ENCODE data around the gene CBR3. TPM values are rescaled to one million over a fixed set of nuclear protein-coding genes. Genes with fewer than 3 reads are reported as not detected.

Gene CBR3
- total and polyA plus RNA-seq, 2 experiments from 2014 or later = 4.6 to 8.7 TPM

GRCh38 chr21:36126208-36126565 lies 8.7 kb upstream of the CBR3 start (continued):
- no peak for TF ChIP-seq ZNF331 (CRISPR knock-in tag; IDR thresholded peaks at IDR 0.05; ENCODE audit: low read depth)

DNA sequence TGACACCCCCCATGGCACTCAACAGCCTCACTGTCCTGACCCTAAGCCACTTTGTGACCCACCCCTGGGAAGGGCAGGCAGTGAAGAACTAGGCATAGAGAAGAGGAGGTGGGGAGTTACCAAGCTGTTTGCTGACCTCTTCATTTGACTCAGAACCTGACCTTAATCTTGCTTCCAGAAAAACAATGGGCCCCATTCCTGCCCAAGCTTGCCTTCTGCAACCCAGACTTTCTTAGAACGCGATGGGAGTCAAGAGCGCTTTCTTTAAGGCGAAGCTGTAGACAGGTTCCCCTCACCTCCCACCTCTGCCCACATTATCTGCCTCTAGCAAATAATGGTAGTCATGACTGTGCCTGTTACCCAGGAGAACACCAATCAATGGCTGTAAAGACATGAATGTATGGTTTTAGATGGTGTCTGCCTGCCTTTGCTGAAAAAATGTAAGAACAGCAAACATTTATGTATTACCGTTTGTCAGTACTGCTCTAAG lies 8.2 kb upstream of the CBR3 start:
- H3K9me3 Mint-ChIP-seq = no peaks in the 10 kb centered on the region

More for the DNA sequence above, 8.2 kb upstream of the CBR3 start:
- H3K4me1 Mint-ChIP-seq = peaks cover 26% of the 10 kb centered on the region
- no peak overlapping the region for H3K4me3 Mint-ChIP-seq
- no peaks in the 10 kb centered on the region for H4K20me1 ChIP-seq (replicated peaks; ENCODE audit: insufficient read depth)
- peaks cover 4% of the 10 kb centered on the region; the same call in 1 of the 2 replicates for H3F3A ChIP-seq (replicated peaks; ENCODE audit: low read depth)
- 0 out of 2 replicates have a peak overlapping the region, but pooled peaks have one; percentile 52 for H2AFZ ChIP-seq
- TF ChIP-seq, protein P1, sequence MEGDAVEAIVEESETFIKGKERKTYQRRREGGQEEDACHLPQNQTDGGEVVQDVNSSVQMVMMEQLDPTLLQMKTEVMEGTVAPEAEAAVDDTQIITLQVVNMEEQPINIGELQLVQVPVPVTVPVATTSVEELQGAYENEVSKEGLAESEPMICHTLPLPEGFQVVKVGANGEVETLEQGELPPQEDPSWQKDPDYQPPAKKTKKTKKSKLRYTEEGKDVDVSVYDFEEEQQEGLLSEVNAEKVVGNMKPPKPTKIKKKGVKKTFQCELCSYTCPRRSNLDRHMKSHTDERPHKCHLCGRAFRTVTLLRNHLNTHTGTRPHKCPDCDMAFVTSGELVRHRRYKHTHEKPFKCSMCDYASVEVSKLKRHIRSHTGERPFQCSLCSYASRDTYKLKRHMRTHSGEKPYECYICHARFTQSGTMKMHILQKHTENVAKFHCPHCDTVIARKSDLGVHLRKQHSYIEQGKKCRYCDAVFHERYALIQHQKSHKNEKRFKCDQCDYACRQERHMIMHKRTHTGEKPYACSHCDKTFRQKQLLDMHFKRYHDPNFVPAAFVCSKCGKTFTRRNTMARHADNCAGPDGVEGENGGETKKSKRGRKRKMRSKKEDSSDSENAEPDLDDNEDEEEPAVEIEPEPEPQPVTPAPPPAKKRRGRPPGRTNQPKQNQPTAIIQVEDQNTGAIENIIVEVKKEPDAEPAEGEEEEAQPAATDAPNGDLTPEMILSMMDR (conservative IDR thresholded peaks at IDR 0.05; ENCODE audit: low read depth in 2 of 2) = no peak
- TF ChIP-seq ZNF114 (CRISPR knock-in tag; IDR thresholded peaks at IDR 0.05) (no peak), CREB1 (CRISPR knock-in tag; IDR thresholded peaks at IDR 0.05; ENCODE audit: low read depth) (no peak), EZH2 (IDR thresholded peaks at IDR 0.05; ENCODE audit: low read depth, unreplicated experiment) (no peak), POLR2AphosphoS5 (IDR thresholded peaks at IDR 0.05; ENCODE audit: low read depth) (no peak), JUNB (IDR thresholded peaks at IDR 0.05; ENCODE audit: unreplicated experiment) (no peak), EZH2phosphoT487 (IDR thresholded peaks at IDR 0.05; ENCODE audit: unreplicated experiment) (no peak), ETS1 (IDR thresholded peaks at IDR 0.05) (no peak), NANOG (IDR thresholded peaks at IDR 0.05; ENCODE audit: borderline replicate concordance) (no peak), ZNF331 (CRISPR knock-in tag; IDR thresholded peaks at IDR 0.05; ENCODE audit: low read depth) (no peak), STAT1 (IDR thresholded peaks at IDR 0.05; ENCODE audit: unreplicated experiment) (no peak)
- TF ChIP-seq, protein P2, sequence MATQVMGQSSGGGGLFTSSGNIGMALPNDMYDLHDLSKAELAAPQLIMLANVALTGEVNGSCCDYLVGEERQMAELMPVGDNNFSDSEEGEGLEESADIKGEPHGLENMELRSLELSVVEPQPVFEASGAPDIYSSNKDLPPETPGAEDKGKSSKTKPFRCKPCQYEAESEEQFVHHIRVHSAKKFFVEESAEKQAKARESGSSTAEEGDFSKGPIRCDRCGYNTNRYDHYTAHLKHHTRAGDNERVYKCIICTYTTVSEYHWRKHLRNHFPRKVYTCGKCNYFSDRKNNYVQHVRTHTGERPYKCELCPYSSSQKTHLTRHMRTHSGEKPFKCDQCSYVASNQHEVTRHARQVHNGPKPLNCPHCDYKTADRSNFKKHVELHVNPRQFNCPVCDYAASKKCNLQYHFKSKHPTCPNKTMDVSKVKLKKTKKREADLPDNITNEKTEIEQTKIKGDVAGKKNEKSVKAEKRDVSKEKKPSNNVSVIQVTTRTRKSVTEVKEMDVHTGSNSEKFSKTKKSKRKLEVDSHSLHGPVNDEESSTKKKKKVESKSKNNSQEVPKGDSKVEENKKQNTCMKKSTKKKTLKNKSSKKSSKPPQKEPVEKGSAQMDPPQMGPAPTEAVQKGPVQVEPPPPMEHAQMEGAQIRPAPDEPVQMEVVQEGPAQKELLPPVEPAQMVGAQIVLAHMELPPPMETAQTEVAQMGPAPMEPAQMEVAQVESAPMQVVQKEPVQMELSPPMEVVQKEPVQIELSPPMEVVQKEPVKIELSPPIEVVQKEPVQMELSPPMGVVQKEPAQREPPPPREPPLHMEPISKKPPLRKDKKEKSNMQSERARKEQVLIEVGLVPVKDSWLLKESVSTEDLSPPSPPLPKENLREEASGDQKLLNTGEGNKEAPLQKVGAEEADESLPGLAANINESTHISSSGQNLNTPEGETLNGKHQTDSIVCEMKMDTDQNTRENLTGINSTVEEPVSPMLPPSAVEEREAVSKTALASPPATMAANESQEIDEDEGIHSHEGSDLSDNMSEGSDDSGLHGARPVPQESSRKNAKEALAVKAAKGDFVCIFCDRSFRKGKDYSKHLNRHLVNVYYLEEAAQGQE (IDR thresholded peaks at IDR 0.05; ENCODE audit: unreplicated experiment) = no peak
- TF ChIP-seq, protein P3, sequence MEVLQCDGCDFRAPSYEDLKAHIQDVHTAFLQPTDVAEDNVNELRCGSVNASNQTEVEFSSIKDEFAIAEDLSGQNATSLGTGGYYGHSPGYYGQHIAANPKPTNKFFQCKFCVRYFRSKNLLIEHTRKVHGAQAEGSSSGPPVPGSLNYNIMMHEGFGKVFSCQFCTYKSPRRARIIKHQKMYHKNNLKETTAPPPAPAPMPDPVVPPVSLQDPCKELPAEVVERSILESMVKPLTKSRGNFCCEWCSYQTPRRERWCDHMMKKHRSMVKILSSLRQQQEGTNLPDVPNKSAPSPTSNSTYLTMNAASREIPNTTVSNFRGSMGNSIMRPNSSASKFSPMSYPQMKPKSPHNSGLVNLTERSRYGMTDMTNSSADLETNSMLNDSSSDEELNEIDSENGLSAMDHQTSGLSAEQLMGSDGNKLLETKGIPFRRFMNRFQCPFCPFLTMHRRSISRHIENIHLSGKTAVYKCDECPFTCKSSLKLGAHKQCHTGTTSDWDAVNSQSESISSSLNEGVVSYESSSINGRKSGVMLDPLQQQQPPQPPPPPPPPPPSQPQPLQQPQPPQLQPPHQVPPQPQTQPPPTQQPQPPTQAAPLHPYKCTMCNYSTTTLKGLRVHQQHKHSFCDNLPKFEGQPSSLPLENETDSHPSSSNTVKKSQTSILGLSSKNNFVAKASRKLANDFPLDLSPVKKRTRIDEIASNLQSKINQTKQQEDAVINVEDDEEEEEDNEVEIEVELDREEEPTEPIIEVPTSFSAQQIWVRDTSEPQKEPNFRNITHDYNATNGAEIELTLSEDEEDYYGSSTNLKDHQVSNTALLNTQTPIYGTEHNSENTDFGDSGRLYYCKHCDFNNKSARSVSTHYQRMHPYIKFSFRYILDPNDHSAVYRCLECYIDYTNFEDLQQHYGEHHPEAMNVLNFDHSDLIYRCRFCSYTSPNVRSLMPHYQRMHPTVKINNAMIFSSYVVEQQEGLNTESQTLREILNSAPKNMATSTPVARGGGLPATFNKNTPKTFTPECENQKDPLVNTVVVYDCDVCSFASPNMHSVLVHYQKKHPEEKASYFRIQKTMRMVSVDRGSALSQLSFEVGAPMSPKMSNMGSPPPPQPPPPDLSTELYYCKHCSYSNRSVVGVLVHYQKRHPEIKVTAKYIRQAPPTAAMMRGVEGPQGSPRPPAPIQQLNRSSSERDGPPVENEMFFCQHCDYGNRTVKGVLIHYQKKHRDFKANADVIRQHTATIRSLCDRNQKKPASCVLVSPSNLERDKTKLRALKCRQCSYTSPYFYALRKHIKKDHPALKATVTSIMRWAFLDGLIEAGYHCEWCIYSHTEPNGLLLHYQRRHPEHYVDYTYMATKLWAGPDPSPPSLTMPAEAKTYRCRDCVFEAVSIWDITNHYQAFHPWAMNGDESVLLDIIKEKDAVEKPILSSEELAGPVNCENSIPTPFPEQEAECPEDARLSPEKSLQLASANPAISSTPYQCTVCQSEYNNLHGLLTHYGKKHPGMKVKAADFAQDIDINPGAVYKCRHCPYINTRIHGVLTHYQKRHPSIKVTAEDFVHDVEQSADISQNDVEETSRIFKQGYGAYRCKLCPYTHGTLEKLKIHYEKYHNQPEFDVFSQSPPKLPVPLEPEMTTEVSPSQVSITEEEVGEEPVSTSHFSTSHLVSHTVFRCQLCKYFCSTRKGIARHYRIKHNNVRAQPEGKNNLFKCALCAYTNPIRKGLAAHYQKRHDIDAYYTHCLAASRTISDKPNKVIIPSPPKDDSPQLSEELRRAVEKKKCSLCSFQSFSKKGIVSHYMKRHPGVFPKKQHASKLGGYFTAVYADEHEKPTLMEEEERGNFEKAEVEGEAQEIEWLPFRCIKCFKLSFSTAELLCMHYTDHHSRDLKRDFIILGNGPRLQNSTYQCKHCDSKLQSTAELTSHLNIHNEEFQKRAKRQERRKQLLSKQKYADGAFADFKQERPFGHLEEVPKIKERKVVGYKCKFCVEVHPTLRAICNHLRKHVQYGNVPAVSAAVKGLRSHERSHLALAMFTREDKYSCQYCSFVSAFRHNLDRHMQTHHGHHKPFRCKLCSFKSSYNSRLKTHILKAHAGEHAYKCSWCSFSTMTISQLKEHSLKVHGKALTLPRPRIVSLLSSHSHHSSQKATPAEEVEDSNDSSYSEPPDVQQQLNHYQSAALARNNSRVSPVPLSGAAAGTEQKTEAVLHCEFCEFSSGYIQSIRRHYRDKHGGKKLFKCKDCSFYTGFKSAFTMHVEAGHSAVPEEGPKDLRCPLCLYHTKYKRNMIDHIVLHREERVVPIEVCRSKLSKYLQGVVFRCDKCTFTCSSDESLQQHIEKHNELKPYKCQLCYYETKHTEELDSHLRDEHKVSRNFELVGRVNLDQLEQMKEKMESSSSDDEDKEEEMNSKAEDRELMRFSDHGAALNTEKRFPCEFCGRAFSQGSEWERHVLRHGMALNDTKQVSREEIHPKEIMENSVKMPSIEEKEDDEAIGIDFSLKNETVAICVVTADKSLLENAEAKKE (CRISPR knock-in tag; IDR thresholded peaks at IDR 0.05) = no peak
- H3K4me2 ChIP-seq = no peak overlapping the region
- peaks cover 9% of the 10 kb centered on the region for H3K27me3 ChIP-seq (ENCODE audit: insufficient read depth)
- no peak overlapping the region for H3K4me3 ChIP-seq
- no peak overlapping the region for H3K27ac ChIP-seq (ENCODE audit: low read depth)
- peaks cover 14% of the 10 kb centered on the region for H3K4me1 ChIP-seq (ENCODE audit: insufficient read depth)
- no peaks in the 10 kb centered on the region for H3K36me3 ChIP-seq (ENCODE audit: insufficient read depth)
- ATAC-seq (no peak), DNase-seq (ENCODE audit: low spot score) (no peak)
- H3K27ac Mint-ChIP-seq = no peak overlapping the region
- no peaks in the 10 kb centered on the region for H3K79me2 ChIP-seq (replicated peaks; ENCODE audit: insufficient read depth)
- H3K9me2 ChIP-seq (ENCODE audit: insufficient read depth) = no peaks in the 10 kb centered on the region
- peaks cover 6% of the 10 kb centered on the region for H3K27me3 Mint-ChIP-seq (ENCODE audit: insufficient read depth, low read depth, poor library complexity)
- H3K36me3 Mint-ChIP-seq (ENCODE audit: low read depth) = no peaks in the 10 kb centered on the region

Data from GM23338 (cell line).